ENCODE results near the gene MAP2.

MAP2 gene

DNA sequence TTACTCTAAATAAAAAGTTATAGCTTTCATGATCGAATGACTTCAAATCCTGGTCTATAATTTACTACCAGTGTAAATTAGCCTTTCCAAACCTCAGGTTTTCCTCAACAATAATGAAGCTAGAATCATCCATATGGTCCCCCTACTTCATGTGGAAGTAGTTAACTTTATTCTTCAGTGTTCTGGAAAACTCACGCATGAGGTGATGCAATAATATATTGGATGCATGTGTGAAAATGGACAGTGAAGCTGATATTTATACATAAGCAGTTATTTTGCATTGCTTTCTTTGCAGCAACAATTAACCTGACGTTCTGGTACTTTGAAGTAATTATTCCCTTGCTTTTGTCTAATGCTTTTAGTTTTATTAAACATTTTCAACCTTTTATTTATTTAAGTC lies 329.2 kb downstream of the MAP2 start:
- TF ChIP-seq, protein P1, sequence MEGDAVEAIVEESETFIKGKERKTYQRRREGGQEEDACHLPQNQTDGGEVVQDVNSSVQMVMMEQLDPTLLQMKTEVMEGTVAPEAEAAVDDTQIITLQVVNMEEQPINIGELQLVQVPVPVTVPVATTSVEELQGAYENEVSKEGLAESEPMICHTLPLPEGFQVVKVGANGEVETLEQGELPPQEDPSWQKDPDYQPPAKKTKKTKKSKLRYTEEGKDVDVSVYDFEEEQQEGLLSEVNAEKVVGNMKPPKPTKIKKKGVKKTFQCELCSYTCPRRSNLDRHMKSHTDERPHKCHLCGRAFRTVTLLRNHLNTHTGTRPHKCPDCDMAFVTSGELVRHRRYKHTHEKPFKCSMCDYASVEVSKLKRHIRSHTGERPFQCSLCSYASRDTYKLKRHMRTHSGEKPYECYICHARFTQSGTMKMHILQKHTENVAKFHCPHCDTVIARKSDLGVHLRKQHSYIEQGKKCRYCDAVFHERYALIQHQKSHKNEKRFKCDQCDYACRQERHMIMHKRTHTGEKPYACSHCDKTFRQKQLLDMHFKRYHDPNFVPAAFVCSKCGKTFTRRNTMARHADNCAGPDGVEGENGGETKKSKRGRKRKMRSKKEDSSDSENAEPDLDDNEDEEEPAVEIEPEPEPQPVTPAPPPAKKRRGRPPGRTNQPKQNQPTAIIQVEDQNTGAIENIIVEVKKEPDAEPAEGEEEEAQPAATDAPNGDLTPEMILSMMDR (IDR thresholded peaks at IDR 0.05; ENCODE audit: extremely low read depth, missing control alignments): no peak
- DNase-seq (ENCODE audit: low spot score): no peak

DNA sequence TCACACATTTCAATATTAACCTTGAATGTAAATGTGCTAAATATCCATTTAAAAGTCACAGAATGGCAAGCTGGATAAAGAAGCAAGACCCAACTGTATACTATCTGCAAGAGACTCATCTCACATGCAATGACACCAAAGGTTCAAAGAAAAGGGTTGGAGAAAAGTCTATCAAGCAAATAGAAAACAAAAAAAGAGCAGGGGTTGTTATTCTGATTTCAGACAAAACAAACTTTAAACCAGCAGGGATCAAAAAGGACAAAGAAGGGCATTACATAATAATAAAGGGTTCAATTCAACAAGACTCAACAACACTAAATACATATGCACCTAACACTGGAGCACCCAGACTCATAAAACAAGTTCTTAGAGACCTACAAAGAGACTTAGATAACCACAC lies 333.3 kb downstream of the MAP2 start:
- no peak for DNase-seq (ENCODE audit: low spot score)
- TF ChIP-seq, protein P1 (IDR thresholded peaks at IDR 0.05; ENCODE audit: extremely low read depth, missing control alignments): no peak

DNA sequence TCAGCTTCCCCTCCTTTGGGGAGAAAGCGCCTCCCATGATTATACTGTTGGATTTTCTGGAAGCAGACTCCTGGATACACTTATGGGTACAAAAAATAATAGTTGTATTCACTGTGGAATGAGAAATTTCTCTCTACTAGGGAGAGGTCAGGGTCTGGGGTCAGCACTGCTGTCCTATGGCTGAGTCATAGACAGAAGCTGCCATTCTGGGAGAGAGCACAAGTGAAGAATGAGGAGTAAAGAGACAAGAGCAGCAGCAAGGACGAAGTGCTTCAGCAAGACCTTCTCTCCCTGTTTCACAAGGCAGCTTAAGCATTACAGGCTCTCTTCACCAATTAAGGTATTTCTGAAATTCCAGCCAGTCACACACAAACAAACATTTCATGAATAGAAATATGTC lies 337.7 kb downstream of the MAP2 start:
- TF ChIP-seq, protein P1 (IDR thresholded peaks at IDR 0.05; ENCODE audit: extremely low read depth, missing control alignments): no peak
- DNase-seq (ENCODE audit: low spot score): no peak

DNA sequence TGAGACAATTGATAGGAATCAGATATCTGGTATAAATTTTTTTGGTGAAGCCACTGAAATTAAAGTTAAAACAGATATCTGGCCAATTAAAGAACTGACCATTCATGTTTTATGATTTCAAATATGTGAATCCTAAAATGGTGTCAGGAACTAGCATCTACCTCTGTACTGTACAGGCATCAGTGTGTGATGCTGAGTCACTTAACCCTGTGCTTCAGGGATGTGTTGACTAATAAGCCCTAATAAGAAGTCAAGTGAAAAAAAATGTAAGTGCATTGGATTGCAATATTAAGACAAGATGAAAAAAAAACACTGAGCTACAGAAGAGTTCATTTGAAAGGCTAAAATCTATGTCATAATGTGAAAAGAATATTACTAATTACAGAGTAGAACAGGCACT lies 338.7 kb downstream of the MAP2 start:
- TF ChIP-seq, protein P1 (IDR thresholded peaks at IDR 0.05; ENCODE audit: extremely low read depth, missing control alignments): no peak
- DNase-seq (ENCODE audit: low spot score): no peak

DNA sequence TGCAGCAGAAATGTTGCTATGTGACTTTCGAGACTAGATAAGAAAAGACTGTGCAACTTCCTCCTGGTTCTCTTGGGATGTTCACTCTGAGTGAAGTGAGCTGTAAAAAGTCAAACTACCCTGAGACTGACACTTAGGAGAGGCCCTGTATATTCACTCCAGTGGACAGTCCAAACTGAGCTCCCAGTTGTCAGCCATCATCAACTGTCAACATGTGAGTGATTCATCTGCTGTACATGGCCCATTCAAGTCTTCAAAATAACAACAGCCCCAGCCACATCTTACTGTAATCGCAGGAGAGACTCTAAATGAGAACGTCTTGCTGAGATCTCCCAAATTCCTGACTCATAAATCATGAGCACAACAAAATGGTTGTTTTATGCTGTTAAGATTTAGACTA lies 339.3 kb downstream of the MAP2 start:
- TF ChIP-seq, protein P1 (IDR thresholded peaks at IDR 0.05; ENCODE audit: extremely low read depth, missing control alignments): no peak

DNA sequence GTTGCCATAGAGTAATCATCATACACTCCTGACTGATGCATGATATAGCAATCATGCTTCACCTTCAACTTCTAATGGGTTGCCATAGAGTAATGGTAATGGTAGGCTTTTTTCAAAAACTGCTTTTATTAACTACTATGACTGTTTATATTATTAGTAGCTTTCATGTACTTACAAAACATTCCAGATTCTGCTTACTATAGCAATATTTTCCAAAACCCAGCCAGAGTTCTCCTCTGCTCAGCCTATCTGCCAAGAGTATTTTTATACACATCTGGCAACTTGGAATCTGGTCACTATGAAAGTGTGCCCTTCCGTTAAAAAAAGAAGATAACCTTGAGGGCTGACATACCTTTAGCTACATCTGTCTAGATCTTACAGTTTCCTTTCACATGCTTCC lies 342.8 kb downstream of the MAP2 start:
- DNase-seq (ENCODE audit: low spot score): no peak
- TF ChIP-seq, protein P1 (IDR thresholded peaks at IDR 0.05; ENCODE audit: extremely low read depth, missing control alignments): no peak

More for the DNA sequence above, 339.3 kb downstream of the MAP2 start:
- DNase-seq (ENCODE audit: low spot score): no peak

DNA sequence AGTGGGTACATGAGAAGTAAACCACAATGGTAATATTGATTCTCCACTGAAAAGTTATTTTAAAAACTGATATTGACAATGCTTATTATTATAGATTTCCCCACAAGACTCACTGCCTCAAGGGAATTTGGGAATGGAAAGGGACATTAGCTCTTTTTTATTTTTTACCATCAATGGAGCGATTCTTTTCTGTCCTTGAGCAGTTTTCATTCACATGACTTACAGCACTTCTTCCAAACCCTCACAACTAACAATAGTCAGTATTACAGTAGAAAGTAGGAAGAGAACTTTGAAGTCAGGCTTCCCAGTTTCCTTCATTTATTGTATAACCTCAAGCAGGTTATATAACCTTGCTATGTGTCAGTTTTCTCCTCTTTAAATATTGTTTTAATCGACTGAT lies 343.5 kb downstream of the MAP2 start:
- TF ChIP-seq, protein P1 (IDR thresholded peaks at IDR 0.05; ENCODE audit: extremely low read depth, missing control alignments): no peak
- no peak for DNase-seq (ENCODE audit: low spot score)

Measured in GM20000 (cell line).